Measurements from ENCODE around the gene NOA1.
A peak's percentile ranks its signal among the peaks of the same experiment; 100 is the strongest.

The NOA1 gene

GRCh38 chr4:56977321-56978012, at the start of gene NOA1:
TSS of gene NOA1 (minus strand) at chr4:56977606. CDS start at chr4:56977585, 21 bp downstream.
- DNase-seq: peak; percentile 96

GRCh38 chr4:57023104-57023503, 45.7 kb upstream of the NOA1 start:
- no peak for DNase-seq

GRCh38 chr4:57020467-57021101, 43.2 kb upstream of the NOA1 start:
- DNase-seq: no peak

GRCh38 chr4:57018980-57019379, 41.6 kb upstream of the NOA1 start:
- no peak for DNase-seq

- DNase-seq: no peak
Observed at GRCh38 chr4:57013543-57014120, 36.2 kb upstream of the NOA1 start.

- no peak for DNase-seq
Observed at GRCh38 chr4:56999751-57000150, 22.3 kb upstream of the NOA1 start.

- DNase-seq: peak; percentile 8
Observed at GRCh38 chr4:56995525-56995924, 18.1 kb upstream of the NOA1 start.

- no peak for DNase-seq
Observed at GRCh38 chr4:56990109-56990905, 12.9 kb upstream of the NOA1 start.

GRCh38 chr4:56986952-56987351, 9.5 kb upstream of the NOA1 start:
- DNase-seq: no peak

- DNase-seq: no peak
Observed at GRCh38 chr4:56986192-56986591, 8.8 kb upstream of the NOA1 start.

- no peak for DNase-seq
Observed at GRCh38 chr4:56981795-56982201, 4.4 kb upstream of the NOA1 start.

- no peak for DNase-seq
Observed at GRCh38 chr4:56979421-56980072, 2.1 kb upstream of the NOA1 start.

- peak; percentile 94 for DNase-seq
Observed at GRCh38 chr4:56978750-56979303, 1.4 kb upstream of the NOA1 start, which contains the start of gene POLR2B. TSS of gene POLR2B (plus strand) at chr4:56978896. CDS start at chr4:56978986, 90 bp downstream.

- peak; percentile 46 for DNase-seq
Observed at GRCh38 chr4:56976837-56977320, 527 bp downstream of the NOA1 start.

GRCh38 chr4:56976283-56976836, 1.0 kb downstream of the NOA1 start:
- no peak for DNase-seq

GRCh38 chr4:56973336-56973735, 4.1 kb downstream of the NOA1 start:
- no peak for DNase-seq

GRCh38 chr4:56972809-56973208, 4.6 kb downstream of the NOA1 start:
- no peak for DNase-seq

GRCh38 chr4:56972389-56972788, 5.0 kb downstream of the NOA1 start:
- DNase-seq: no peak

GRCh38 chr4:56971383-56971782, 6.0 kb downstream of the NOA1 start:
- DNase-seq: no peak

- no peak for DNase-seq
Observed at GRCh38 chr4:56961107-56961500, 16.3 kb downstream of the NOA1 start.

GRCh38 chr4:56959100-56959499, 18.3 kb downstream of the NOA1 start:
- DNase-seq: peak; percentile 6

GRCh38 chr4:56958111-56958517, 19.3 kb downstream of the NOA1 start:
- peak; percentile 61 for DNase-seq

Measured in NCI-H2029 (cell line).